MCF 10A (cell line): ENCODE data around the gene WDFY2. TPM values are rescaled to one million over a fixed set of nuclear protein-coding genes. Genes with fewer than 3 reads are reported as not detected.

Experiments
- BruUV-seq: library from RNA; stranded (reverse); fragments of 400-500 nt; replicated peaks from 2 replicates; lab custom pipeline; 2021; lab: Mats Ljungman, UMichigan
- CTCF ChIA-PET: fragments of 300-600 bp; sonication (Branson Sonifier 250); formaldehyde crosslinking; extraction: SDS; loops from one replicate; lab custom pipeline; 2021; ENCODE audit warnings: antibody characterized with exemption, inconsistent platforms; lab: Yijun Ruan, JAX
- POLR2A ChIA-PET: fragments of 300-600, 350-650 bp; sonication (Branson Sonifier 250); formaldehyde crosslinking; extraction: SDS; loops from one replicate; lab custom pipeline; 2020; ENCODE audit warnings: antibody characterized with exemption, inconsistent platforms; lab: Yijun Ruan, JAX
- DNase-seq: peaks from one replicate; pipeline ENCODE4 v3.0.0-alpha.2; 2018; ENCODE audit not compliant: unreplicated experiment
- H3K27ac Mint-ChIP-seq: one replicate; pipeline ENCODE4 v1.8.0; 2022; ENCODE audit warnings: mild to moderate bottlenecking, low read depth, mixed read lengths; ENCODE audit not compliant: unreplicated experiment
- H3K27me3 Mint-ChIP-seq: one replicate; pipeline ENCODE4 v1.8.0; 2022; ENCODE audit warnings: mixed read lengths; ENCODE audit not compliant: insufficient read depth, unreplicated experiment
- H3K36me3 Mint-ChIP-seq: one replicate; pipeline ENCODE4 v1.8.0; 2022; ENCODE audit warnings: mild to moderate bottlenecking, moderate library complexity, mixed read lengths; ENCODE audit not compliant: insufficient read depth, unreplicated experiment
- H3K4me1 Mint-ChIP-seq: one replicate; pipeline ENCODE4 v1.8.0; 2022; ENCODE audit warnings: mixed read lengths; ENCODE audit not compliant: insufficient read depth, unreplicated experiment
- H3K4me3 Mint-ChIP-seq: one replicate; pipeline ENCODE4 v1.8.0; 2022; ENCODE audit warnings: mild to moderate bottlenecking, moderate library complexity, mixed read lengths; ENCODE audit not compliant: unreplicated experiment
- H3K9me3 Mint-ChIP-seq: one replicate; pipeline ENCODE4 v1.8.0; 2022; ENCODE audit warnings: mixed read lengths; ENCODE audit not compliant: unreplicated experiment
- CTCF ChIP-seq: fragments of 200-600 bp; IDR thresholded peaks from one replicate; pipeline ENCODE4 v1.8.0; 2022; ENCODE audit warnings: antibody characterized with exemption, mild to moderate bottlenecking; ENCODE audit not compliant: unreplicated experiment
- intact Hi-C: fragments of 100-400 bp; cut with micrococcal nuclease; formaldehyde crosslinking; loops from 2 replicates; pipeline ENCODE4 v1.14.1; 2022
- total RNA-seq: library from RNA; stranded (reverse); gene quantifications from 2 replicates; pipeline ENCODE4 v1.2.3, GENCODE V29; 2022

The WDFY2 gene
- total RNA-seq, 1 experiment from 2014 or later = 56.2 TPM

- H3K36me3 Mint-ChIP-seq = peaks cover 39% of the 10 kb centered on the region
- peaks cover 15% of the 10 kb centered on the region for H3K4me1 Mint-ChIP-seq
- no peak overlapping the region for H3K4me3 Mint-ChIP-seq
- no peaks in the 10 kb centered on the region for H3K27me3 Mint-ChIP-seq
- H3K27ac Mint-ChIP-seq = no peak overlapping the region
- POLR2A ChIA-PET = no interaction called here
- TF ChIP-seq CTCF = no peak
- CTCF ChIA-PET = no interaction called here
- no peak for DNase-seq
- no TSS peak for BruUV-seq
- intact Hi-C loops = no loop called here
- no peaks in the 10 kb centered on the region for H3K9me3 Mint-ChIP-seq
These were observed 189.3 kb downstream of the WDFY2 start for GRCh38 chr13:51773515-51773914.

GRCh38 chr13:51776179-51776578 lies 191.9 kb downstream of the WDFY2 start:
- H3K4me1 Mint-ChIP-seq = peaks cover 10% of the 10 kb centered on the region
- POLR2A ChIA-PET = no interaction called here
- CTCF ChIA-PET = no interaction called here

GRCh38 chr13:51777921-51778320 lies 193.7 kb downstream of the WDFY2 start:
- Mint-ChIP-seq H3K36me3 (peaks cover 8% of the 10 kb centered on the region), H3K27me3 (no peaks in the 10 kb centered on the region), H3K4me3 (no peak overlapping the region), H3K27ac (no peak overlapping the region), H3K9me3 (no peaks in the 10 kb centered on the region), H3K4me1 (peaks cover 11% of the 10 kb centered on the region)
- intact Hi-C loops = no loop called here
- TF ChIP-seq CTCF = no peak
- no TSS peak for BruUV-seq
- POLR2A ChIA-PET = interaction anchor here (0.8 kb wide), 1 partner anchor 20 kb away, joined by 4 read pairs; no protein-coding TSS in a partner anchor
- no peak for DNase-seq
- CTCF ChIA-PET = no interaction called here

More at GRCh38 chr13:51776179-51776578, 191.9 kb downstream of the WDFY2 start:
- peaks cover 22% of the 10 kb centered on the region for H3K36me3 Mint-ChIP-seq
- H3K4me3 Mint-ChIP-seq = no peak overlapping the region
- H3K27me3 Mint-ChIP-seq = no peaks in the 10 kb centered on the region
- intact Hi-C loops = no loop called here
- no peaks in the 10 kb centered on the region for H3K9me3 Mint-ChIP-seq
- no peak for DNase-seq
- no peak overlapping the region for H3K27ac Mint-ChIP-seq
- no peak for TF ChIP-seq CTCF
- BruUV-seq = no TSS peak

GRCh38 chr13:51778392-51778791 lies 194.1 kb downstream of the WDFY2 start:
- DNase-seq = no peak
- Mint-ChIP-seq H3K27me3 (no peaks in the 10 kb centered on the region), H3K9me3 (no peaks in the 10 kb centered on the region), H3K27ac (no peak overlapping the region), H3K4me3 (no peak overlapping the region), H3K4me1 (peaks cover 11% of the 10 kb centered on the region), H3K36me3 (peaks cover 8% of the 10 kb centered on the region)
- POLR2A ChIA-PET = interaction anchor here (0.8 kb wide), 1 partner anchor 21 kb away, joined by 4 read pairs; no protein-coding TSS in a partner anchor
- intact Hi-C loops = no loop called here
- TF ChIP-seq CTCF = no peak
- CTCF ChIA-PET = no interaction called here
- no TSS peak for BruUV-seq
